Measurements from ENCODE around the gene VSTM2L.

VSTM2L gene

DNA sequence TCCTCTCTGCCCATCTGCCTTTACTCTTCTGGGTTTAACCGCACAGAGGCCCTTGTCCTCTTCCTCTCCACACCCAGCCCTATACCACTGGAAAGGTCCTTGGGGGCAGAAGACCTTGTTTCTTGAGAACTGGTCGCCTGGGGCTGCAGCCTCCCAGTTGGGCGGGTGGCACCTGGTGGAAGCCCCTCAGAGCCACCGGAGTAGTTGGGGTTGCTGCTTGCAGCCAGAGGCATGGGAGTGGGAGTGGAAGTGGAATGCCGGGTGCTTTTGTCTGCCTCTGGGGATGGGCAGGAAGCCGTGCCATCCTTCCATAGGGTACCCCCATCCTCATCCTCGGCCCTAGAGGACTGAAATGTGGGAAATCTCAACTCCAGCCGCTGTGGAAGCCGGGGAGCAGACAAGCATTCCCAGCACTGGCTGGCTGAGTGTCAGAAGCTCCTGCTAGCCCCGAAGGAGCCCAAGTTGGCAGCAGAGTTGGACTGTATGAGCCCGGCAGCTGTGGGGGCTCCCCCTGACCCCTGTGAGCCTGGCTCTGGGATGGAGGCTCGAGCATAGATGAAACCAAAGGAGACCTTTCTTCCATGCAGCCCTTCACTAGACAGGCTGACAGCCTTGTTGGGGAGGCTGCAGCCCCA, 1.2 kb downstream of the VSTM2L start:
- TF ChIP-seq, protein P1, sequence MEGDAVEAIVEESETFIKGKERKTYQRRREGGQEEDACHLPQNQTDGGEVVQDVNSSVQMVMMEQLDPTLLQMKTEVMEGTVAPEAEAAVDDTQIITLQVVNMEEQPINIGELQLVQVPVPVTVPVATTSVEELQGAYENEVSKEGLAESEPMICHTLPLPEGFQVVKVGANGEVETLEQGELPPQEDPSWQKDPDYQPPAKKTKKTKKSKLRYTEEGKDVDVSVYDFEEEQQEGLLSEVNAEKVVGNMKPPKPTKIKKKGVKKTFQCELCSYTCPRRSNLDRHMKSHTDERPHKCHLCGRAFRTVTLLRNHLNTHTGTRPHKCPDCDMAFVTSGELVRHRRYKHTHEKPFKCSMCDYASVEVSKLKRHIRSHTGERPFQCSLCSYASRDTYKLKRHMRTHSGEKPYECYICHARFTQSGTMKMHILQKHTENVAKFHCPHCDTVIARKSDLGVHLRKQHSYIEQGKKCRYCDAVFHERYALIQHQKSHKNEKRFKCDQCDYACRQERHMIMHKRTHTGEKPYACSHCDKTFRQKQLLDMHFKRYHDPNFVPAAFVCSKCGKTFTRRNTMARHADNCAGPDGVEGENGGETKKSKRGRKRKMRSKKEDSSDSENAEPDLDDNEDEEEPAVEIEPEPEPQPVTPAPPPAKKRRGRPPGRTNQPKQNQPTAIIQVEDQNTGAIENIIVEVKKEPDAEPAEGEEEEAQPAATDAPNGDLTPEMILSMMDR (IDR thresholded peaks at IDR 0.05) = no peak
- no peak overlapping the region for H3K4me3 ChIP-seq
- DNase-seq (ENCODE audit: low spot score) = no peak
- H3K27ac ChIP-seq = no peak overlapping the region

DNA sequence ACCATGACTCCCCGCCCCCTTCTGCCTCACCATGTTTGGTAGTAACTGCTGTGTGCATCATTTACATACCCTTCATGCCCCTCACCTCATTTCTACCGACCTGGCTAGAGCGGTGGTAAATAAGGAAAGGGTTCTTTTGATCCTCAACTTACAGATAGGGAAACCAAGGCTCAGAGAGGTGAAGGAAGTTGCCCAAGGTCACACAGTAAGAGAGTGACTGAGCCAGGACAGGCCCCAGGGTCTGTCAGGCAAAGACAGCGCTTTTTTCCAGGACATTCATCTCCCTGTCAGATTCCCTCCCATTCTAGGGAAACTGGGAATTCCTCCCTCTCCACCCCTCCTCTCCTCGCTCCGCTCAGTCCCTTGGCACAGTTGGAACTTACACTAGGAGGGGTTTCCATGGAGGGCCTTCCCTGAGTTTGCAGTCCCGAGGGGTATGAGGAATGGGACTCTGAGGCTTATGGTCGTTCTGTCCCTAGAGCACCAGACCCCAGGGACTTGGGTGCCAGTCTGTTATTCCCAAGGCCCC, 2.0 kb downstream of the VSTM2L start:
- TF ChIP-seq, protein P1 (IDR thresholded peaks at IDR 0.05) = no peak
- DNase-seq (ENCODE audit: low spot score) = no peak
- Histone ChIP-seq H3K4me3 (no peak overlapping the region), H3K27ac (no peak overlapping the region)

DNA sequence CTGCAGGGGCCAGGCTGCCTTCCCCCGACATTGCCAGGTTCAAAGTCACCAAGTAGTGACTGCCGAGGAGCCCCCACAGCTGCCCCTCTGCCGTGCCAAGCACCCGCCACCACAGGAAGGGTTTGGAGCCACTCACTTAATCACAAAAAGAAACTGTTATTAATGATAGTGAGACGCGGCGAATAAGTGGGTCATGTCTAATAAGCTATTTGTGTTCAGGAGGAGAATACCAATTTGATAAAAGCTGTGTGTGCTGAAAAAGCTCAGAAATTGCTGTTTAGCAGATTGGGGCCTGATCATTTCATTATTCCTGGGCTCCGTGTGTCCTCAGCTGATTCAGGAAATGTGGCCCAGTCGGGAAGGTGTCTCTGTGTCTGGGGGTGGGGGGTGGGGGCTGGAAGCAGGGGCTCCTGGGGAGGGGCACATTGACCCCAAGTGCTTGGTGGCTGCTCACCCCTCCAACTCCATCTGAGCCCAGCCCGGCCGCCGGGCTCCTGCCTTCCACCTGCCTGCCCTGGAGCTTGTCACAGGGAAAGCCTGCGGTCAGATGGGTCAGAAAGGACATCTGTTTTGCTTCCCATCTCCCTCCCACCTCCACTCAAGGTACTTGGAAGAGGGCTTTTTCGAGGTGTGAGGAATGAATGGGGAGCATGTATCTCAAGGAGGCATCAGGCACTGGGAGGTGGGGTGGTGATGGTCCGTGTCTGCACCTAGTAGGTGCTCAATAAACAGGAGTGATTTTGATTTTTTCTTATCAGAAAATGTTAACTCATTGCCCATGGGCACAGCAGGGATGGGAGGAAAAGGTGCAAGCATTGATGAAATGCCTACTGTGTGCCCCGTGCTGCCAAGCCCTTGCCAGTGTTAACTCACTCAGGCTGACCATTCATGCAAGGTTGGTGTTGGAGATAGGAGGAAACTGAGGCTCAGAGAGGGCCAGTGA, 3.0 kb downstream of the VSTM2L start:
- H3K4me3 ChIP-seq = no peak overlapping the region
- no peak overlapping the region for H3K27ac ChIP-seq
- DNase-seq (ENCODE audit: low spot score) = no peak
- TF ChIP-seq, protein P1 (IDR thresholded peaks at IDR 0.05) = no peak

DNA sequence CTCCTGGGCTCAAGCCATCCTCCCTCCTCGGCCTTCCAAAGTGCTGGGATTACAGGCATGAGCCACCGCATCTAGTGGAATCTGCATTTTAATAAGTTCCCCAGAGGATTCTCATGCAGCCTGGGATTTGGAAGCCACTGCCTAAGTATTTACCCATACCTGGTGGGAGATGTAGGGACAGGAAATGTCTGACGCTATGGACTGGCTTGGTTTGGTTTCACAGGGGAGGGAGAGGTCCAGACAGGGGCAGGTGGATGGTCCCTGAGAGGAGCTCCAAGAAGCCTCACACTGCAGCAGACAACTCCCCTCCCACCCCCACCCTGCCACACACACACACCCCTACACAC, 4.4 kb downstream of the VSTM2L start:
- DNase-seq (ENCODE audit: low spot score) = no peak
- H3K27ac ChIP-seq = no peak overlapping the region
- TF ChIP-seq, protein P1 (IDR thresholded peaks at IDR 0.05) = no peak
- no peak overlapping the region for H3K4me3 ChIP-seq

DNA sequence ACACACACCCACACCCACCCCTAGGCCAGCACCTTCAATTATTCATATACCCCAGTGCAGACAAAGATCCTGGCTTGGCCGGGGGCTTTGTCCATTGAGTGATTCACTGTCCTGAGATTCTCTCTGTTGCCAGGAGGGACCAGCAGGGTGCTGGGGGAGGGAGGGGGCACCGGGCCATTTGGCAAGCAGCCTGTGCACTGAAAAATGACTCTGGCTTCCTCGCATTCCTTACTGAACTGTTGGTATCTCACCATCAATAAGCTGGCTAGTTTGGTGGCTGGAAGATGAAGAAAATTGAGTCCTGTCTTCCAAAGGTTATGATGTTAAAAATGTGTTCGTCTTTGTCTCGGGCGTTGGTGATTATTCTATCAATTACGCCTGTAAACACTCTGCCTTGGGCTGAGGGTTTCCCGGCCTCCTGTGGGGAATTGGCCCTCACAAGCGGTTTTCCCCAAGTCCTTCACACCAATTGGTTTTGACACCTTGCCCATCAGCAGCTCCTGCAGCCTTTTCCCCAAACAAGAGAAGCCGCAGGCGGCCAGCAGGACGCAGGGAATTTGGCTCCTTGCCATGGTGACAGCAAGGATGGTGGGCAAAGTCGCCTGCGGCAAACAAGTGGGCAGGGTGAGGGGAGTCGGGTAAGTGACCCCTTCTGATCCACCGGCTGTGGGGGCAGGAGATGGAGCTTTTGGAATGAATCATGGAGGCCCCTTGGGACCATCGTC, 4.9 kb downstream of the VSTM2L start:
- no peak for DNase-seq (ENCODE audit: low spot score)
- H3K27ac ChIP-seq = no peak overlapping the region
- TF ChIP-seq, protein P1 (IDR thresholded peaks at IDR 0.05) = no peak
- H3K4me3 ChIP-seq = no peak overlapping the region

DNA sequence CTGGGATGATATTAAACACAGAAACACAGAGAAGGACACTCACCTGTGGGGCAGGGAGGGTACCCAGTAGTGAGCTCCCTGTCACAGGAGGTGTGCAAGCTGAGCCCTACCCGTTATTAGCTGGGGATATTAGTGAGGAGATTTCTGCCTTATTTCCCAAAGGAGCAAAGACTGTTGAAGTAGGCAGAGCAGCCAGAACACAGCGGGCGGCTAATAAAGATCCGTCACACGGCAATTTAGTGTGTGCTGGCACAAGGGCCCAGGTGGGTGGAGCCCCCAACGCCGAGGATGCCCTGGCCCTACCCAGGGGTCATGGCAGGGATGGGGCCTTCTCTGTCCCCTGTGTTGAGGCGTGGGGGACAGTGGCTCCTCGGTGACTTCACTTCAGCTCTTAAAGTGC, 8.3 kb downstream of the VSTM2L start:
- Histone ChIP-seq H3K27ac (no peak overlapping the region), H3K4me3 (no peak overlapping the region)
- DNase-seq (ENCODE audit: low spot score) = no peak
- TF ChIP-seq, protein P1 (IDR thresholded peaks at IDR 0.05) = no peak

Data from coronary artery (tissue), 2 donors.